ENCODE data around the gene ZNF446. TPM values are rescaled to one million over a fixed set of nuclear protein-coding genes. Genes with fewer than 3 reads are reported as not detected.

The ZNF446 gene
- total and polyA plus RNA-seq, 9 of the 15 experiments (the other 6 are each of a cell fraction or from before 2014, with no cell fraction given), result 0.07 to 4.8 (median 1.2) TPM

DNA sequence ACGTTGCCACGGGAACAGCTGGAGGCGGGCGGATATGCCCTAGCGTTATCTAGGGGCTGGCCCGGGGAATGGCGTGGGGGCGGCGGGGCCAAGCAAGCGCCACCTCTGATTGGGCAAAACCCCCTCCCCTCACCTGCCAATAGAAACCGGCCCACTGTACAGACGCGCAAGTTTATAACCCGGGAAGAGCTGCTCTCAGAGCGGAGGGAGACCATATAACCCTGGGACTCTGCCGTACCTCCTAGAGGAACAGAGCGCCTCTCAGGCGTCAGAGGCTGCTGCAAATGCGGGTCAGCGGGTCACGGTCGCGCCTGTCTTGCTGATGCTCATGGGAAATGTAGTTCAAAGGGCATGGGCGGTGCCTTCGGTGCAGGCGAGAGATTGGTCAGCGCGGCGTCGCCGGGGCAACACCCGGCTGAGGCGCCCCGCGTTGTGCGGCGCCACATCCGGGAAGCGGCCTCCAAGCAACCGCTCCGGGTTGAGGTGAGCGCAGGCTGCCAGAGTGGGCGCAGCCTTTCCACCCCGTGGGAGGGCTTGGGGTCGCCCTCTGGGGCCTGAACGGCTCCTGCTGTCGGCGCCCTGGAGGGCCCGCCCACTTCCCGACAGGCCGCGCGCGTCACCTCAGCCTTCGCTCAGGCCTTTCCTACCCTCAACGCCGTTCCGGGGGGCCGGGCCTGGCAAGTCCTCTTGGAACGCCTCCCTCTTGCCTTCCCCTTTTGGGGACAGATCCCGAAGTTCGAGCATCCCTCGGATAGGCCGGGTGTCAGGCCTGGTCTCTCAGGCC is at the start of gene ZNF446 (continued):
- TF ChIP-seq, protein P1, sequence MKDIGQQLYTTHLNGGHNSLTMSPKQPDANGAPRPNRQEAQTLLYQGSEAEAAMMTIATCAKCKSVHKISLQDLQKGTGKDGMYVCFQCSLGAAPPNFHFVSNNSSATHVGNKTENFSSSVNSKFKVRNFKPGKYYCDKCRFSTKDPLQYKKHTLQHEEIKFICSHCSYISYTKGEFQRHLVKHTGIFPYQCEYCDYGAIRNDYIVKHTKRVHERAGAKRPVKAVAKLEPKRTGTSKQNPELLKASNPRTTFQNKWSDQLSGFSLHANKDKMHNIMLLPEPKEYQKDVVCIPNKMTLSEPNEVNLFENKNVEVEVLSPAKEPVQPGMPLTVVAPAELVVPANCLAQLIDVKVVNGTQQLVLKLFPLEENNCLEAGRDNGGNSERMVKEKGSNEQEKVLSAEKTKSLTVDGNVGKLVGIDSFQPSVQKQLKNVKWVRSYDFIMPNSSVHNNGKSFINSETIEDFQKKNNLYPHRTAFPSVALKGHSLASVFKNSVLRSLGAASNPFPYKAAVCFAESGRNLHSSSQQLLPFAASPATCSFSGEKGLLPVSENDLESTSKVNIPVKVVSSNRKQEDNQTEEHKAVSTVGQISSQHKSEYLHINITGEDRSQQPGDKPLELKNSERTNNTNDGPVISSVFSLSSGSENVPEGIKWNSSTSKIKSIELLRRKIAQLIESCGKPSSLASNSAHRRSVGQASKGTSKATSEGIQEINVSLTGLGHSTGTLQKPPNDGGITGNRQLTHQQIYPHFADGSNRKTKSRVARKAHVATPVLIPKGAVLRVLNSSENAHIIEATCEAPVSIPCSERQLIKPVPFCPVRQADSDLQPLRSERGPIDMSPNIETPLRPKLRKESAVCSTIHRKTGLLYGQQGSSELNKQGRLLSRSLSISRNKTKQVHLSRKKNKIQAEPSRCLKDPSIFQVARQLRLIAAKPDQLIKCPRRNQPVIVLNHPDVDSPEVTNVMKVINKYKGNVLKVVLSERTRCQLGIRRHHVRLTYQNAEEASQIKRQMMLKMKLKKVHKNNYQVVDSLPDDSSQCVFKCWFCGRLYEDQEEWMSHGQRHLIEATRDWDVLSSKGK (CRISPR knock-in tag; IDR thresholded peaks at IDR 0.05), result no peak
- no peak for TF ChIP-seq MAFF (IDR thresholded peaks at IDR 0.05; ENCODE audit: low read length)
- TF ChIP-seq CREM (IDR thresholded peaks at IDR 0.05; ENCODE audit: low read depth), result peak; percentile 92
- TF ChIP-seq, protein P2, sequence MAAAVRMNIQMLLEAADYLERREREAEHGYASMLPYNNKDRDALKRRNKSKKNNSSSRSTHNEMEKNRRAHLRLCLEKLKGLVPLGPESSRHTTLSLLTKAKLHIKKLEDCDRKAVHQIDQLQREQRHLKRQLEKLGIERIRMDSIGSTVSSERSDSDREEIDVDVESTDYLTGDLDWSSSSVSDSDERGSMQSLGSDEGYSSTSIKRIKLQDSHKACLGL (CRISPR knock-in tag; IDR thresholded peaks at IDR 0.05; ENCODE audit: borderline replicate concordance, poor library complexity, severe bottlenecking), result no peak
- TF ChIP-seq MAZ (CRISPR knock-in tag; conservative IDR thresholded peaks at IDR 0.05 in 1 of 2, IDR thresholded peaks at IDR 0.05 in 1 of 2), result peak; percentile 74 to 82; a peak in 3 of 4 replicates
- no peak for TF ChIP-seq ELK1 (CRISPR knock-in tag; IDR thresholded peaks at IDR 0.05)
- TF ChIP-seq EZH2 (IDR thresholded peaks at IDR 0.05; ENCODE audit: borderline replicate concordance, low read depth, low read length), result no peak
- peak; percentile 28 for TF ChIP-seq RB1 (IDR thresholded peaks at IDR 0.05; ENCODE audit: low read depth)
- no peak for TF ChIP-seq CBX3 (IDR thresholded peaks at IDR 0.05; ENCODE audit: borderline replicate concordance in 1 of 2, low read length in 2 of 2)
- TF ChIP-seq TAF15 (IDR thresholded peaks at IDR 0.05; ENCODE audit: low read depth, low read length), result no peak; the same call in 1 of the 2 replicates
- TF ChIP-seq KLF6 (CRISPR knock-in tag; IDR thresholded peaks at IDR 0.05; ENCODE audit: borderline replicate concordance), result no peak
- TF ChIP-seq NR1H2 (CRISPR knock-in tag; IDR thresholded peaks at IDR 0.05), result no peak
- peak; percentile 92 for TF ChIP-seq ZFX (CRISPR knock-in tag; IDR thresholded peaks at IDR 0.05)
- no peak for TF ChIP-seq ZNF766 (CRISPR knock-in tag; conservative IDR thresholded peaks at IDR 0.05)
- TF ChIP-seq ARID4B (CRISPR knock-in tag; IDR thresholded peaks at IDR 0.05), result peak; percentile 84
- TF ChIP-seq CBFA2T3 (IDR thresholded peaks at IDR 0.05), result no peak
- TF ChIP-seq CBX1 (IDR thresholded peaks at IDR 0.05; ENCODE audit: low read depth), result peak; percentile 25; the same call in 1 of the 2 replicates
- TF ChIP-seq ZNF431 (CRISPR knock-in tag; IDR thresholded peaks at IDR 0.05), result 0 out of 2 replicates have a peak, but pooled peaks have one; percentile 46
